AG04450 (cell line): ENCODE data around the gene SYNJ1. TPM values are rescaled to one million over a fixed set of nuclear protein-coding genes. Genes with fewer than 3 reads are reported as not detected.

ENCODE experiments used
- CTCF ChIA-PET: fragments of 300-600, 350-600 bp; formaldehyde crosslinking; extraction: SDS; loops from one replicate; lab custom pipeline; 2022; ENCODE audit warnings: antibody characterized with exemption, inconsistent platforms; lab: Charles Lee
- POLR2A ChIA-PET: fragments of 350-600 bp; formaldehyde crosslinking; extraction: SDS; loops from one replicate; lab custom pipeline; 2021; ENCODE audit warnings: antibody characterized with exemption, inconsistent platforms; lab: Yijun Ruan, JAX
- DNase-seq: peaks from one replicate; pipeline ENCODE4 v3.0.0-alpha.2; 2011; ENCODE audit warnings: low read depth, low spot score
- H3K27ac ChIP-seq: one replicate; pipeline ENCODE4 v1.5.1; 2012; ENCODE audit warnings: low read depth, low read length, control low read depth
- H3K27me3 ChIP-seq: one replicate; pipeline ENCODE4 v1.6.0; 2012; ENCODE audit warnings: low read length; ENCODE audit not compliant: control insufficient read depth, insufficient read depth
- H3K4me3 ChIP-seq: 2 replicates; pipeline ENCODE4 v1.5.1; 2011; ENCODE audit warnings: mild to moderate bottlenecking, low read depth, low read length, control low read depth
- H3K9me3 ChIP-seq: 2 replicates; pipeline ENCODE4 v1.5.1; 2012; ENCODE audit warnings: low read length; ENCODE audit not compliant: control insufficient read depth, insufficient read depth
- polyA plus RNA-seq: library from polyadenylated mRNA; depleted of rRNA; stranded (reverse); fragments of >200 nt; gene quantifications from 2 replicates; pipeline ENCODE4 v1.2.3, GENCODE V29; 2011; rRNA removed
- TF ChIP-seq, protein P1 (sequence below): IDR thresholded peaks from 2 replicates; pipeline ENCODE4 v1.5.1; 2011; ENCODE audit warnings: low read depth, low read length, control low read depth, inconsistent platforms

Gene SYNJ1
- polyA plus RNA-seq, 1 experiment = 7.3 TPM

DNA sequence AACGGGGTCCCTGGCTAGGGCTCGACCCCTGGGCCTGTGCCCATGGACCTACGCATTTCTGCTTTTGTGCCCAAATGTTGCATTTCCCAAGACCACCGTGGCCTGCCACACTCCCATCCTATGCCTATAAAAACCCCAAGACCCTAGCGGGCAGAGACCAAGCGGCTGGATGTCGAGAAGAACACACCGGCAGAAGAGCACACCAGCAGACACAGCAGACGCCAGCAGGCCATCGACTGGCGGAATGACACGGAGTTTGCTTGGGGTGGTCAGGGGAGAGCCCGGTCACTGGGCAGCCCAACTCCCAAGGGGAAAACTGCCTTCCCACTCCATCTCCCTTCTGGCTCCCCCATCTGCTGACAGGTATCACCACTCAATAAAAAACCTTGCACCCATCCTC lies 146.9 kb downstream of the SYNJ1 start:
- Histone ChIP-seq H3K27me3 (peaks cover 35% of the 10 kb centered on the region), H3K4me3 (no peak overlapping the region), H3K9me3 (no peaks in the 10 kb centered on the region; the same call in 1 of the 2 replicates), H3K27ac (no peak overlapping the region)
- CTCF ChIA-PET = interaction anchor here (0.6 kb wide), 1 partner anchor 27 kb away, joined by 3 read pairs; no protein-coding TSS in a partner anchor
- no peak for DNase-seq
- POLR2A ChIA-PET = interaction anchor here (0.6 kb wide), 1 partner anchor 56 kb away, joined by 3 read pairs; no protein-coding TSS in a partner anchor
- TF ChIP-seq, protein P1, sequence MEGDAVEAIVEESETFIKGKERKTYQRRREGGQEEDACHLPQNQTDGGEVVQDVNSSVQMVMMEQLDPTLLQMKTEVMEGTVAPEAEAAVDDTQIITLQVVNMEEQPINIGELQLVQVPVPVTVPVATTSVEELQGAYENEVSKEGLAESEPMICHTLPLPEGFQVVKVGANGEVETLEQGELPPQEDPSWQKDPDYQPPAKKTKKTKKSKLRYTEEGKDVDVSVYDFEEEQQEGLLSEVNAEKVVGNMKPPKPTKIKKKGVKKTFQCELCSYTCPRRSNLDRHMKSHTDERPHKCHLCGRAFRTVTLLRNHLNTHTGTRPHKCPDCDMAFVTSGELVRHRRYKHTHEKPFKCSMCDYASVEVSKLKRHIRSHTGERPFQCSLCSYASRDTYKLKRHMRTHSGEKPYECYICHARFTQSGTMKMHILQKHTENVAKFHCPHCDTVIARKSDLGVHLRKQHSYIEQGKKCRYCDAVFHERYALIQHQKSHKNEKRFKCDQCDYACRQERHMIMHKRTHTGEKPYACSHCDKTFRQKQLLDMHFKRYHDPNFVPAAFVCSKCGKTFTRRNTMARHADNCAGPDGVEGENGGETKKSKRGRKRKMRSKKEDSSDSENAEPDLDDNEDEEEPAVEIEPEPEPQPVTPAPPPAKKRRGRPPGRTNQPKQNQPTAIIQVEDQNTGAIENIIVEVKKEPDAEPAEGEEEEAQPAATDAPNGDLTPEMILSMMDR = no peak

Other genes starting within 250 kb of the SYNJ1 start
- 0.12 and 0.19 TPM in 2 replicates for gene TCP10L, start 142.5 kb downstream of the SYNJ1 start, polyA plus RNA-seq
- 18.6 and 21.2 TPM in 2 replicates for gene CFAP298, start 115.6 kb downstream of the SYNJ1 start, polyA plus RNA-seq
- 21.6 and 30.3 TPM in 2 replicates for gene PAXBP1, start 43.7 kb upstream of the SYNJ1 start, polyA plus RNA-seq